H1 (cell line): Measurements from ENCODE around the gene GDF9. TPM values are rescaled to one million over a fixed set of nuclear protein-coding genes. Genes with fewer than 3 reads are reported as not detected.

Experiments used
- CTCF ChIA-PET: fragments of 300-600 bp; sonication (Branson Sonifier 250); formaldehyde crosslinking; loops from one replicate; lab custom pipeline; 2021; ENCODE audit not compliant: partially characterized antibody; lab: Charles Lee
- POLR2A ChIA-PET: fragments of 300-600 bp; sonication (Branson Sonifier 250); formaldehyde crosslinking; loops from one replicate; lab custom pipeline; 2021; ENCODE audit warnings: inconsistent platforms; ENCODE audit not compliant: partially characterized antibody; lab: Charles Lee
- DNase-seq, 2 experiments: peaks; one replicate each; pipeline versions ENCODE4 v3.0.0 to v3.0.0-alpha.2; 2010 to 2022; ENCODE audit warnings: low spot score in 2 of 2, low read depth in 1 of 2, mixed read lengths in 1 of 2
- FAIRE-seq: peaks from 2 replicates; lab custom pipeline; 2011; peaks lifted over from hg19 to GRCh38; lab: Jason Lieb, UNC
- H2AFZ ChIP-seq: 2 replicates; pipeline ENCODE4 v1.8.1; 2012; ENCODE audit warnings: low read length, inconsistent platforms
- H2AK5ac ChIP-seq: 2 replicates; pipeline ENCODE4 v1.6.1; 2013; ENCODE audit warnings: low read depth, low read length
- H2BK120ac ChIP-seq: replicated peaks from 2 replicates; pipeline ENCODE3; 2013; ENCODE audit warnings: low read depth, low read length, inconsistent platforms
- H2BK12ac ChIP-seq: 2 replicates; pipeline ENCODE4 v1.6.1; 2013; ENCODE audit warnings: low read depth, low read length
- H2BK15ac ChIP-seq: 2 replicates; pipeline ENCODE4 v1.6.1; 2013; ENCODE audit warnings: low read length
- H2BK20ac ChIP-seq: 2 replicates; pipeline ENCODE4 v1.6.1; 2013; ENCODE audit warnings: low read length
- H2BK5ac ChIP-seq: 2 replicates; pipeline ENCODE4 v1.6.1; 2013; ENCODE audit warnings: low read depth, low read length
- H3K14ac ChIP-seq: 2 replicates; pipeline ENCODE4 v1.6.1; 2013; ENCODE audit warnings: inconsistent platforms; ENCODE audit not compliant: insufficient read length
- H3K18ac ChIP-seq: 2 replicates; pipeline ENCODE4 v1.6.1; 2013; ENCODE audit warnings: low read length; ENCODE audit errors: extremely low read depth
- H3K23ac ChIP-seq: 2 replicates; pipeline ENCODE4 v1.6.1; 2013; ENCODE audit warnings: inconsistent platforms; ENCODE audit not compliant: insufficient read length
- H3K23me2 ChIP-seq: 2 replicates; pipeline ENCODE4 v1.6.1; 2013; ENCODE audit warnings: low read depth, low read length
- H3K27ac ChIP-seq: 2 replicates; pipeline ENCODE4 v1.6.1; 2011; ENCODE audit warnings: low read depth, low read length, inconsistent platforms
- H3K27me3 ChIP-seq, 4 experiments: replicated peaks in 1 of 4; 1 replicate in 1 of 4; 2 replicates in 3 of 4; pipeline versions ENCODE4 v1.6.1 to v1.8.1; 2011 to 2013; ENCODE audit warnings: low read length in 3 of 4, mild to moderate bottlenecking in 3 of 4, inconsistent platforms in 2 of 4, mixed read lengths in 2 of 4, moderate library complexity in 1 of 4; ENCODE audit not compliant: control insufficient read depth in 3 of 4, insufficient read depth in 3 of 4; ENCODE audit errors: extremely low read depth in 1 of 4
- H3K36me3 ChIP-seq, 4 experiments: 2 replicates each; pipeline versions ENCODE4 v1.6.1 to v1.8.1; 2011 to 2013; ENCODE audit warnings: mild to moderate bottlenecking in 4 of 4, low read length in 3 of 4, moderate library complexity in 2 of 4, control low read depth in 1 of 4, inconsistent platforms in 1 of 4; ENCODE audit not compliant: insufficient read depth in 4 of 4, control insufficient read depth in 2 of 4
- H3K4ac ChIP-seq: replicated peaks from 2 replicates; pipeline ENCODE3; 2013; ENCODE audit warnings: low read length, low read depth, mixed read lengths, inconsistent platforms; ENCODE audit not compliant: insufficient read length
- H3K4me1 ChIP-seq, 4 experiments: replicated peaks in 1 of 4; 1 replicate in 1 of 4; 2 replicates in 3 of 4; pipeline versions ENCODE4 v1.6.1 to v1.8.1; 2011 to 2013; ENCODE audit warnings: low read length in 3 of 4, inconsistent platforms in 2 of 4, mixed read lengths in 1 of 4; ENCODE audit not compliant: insufficient read depth in 4 of 4, control insufficient read depth in 3 of 4
- H3K4me2 ChIP-seq, 2 experiments: 2 replicates each; pipeline versions ENCODE4 v1.6.1 to v1.8.1; 2011 to 2013; ENCODE audit warnings: low read depth in 2 of 2, low read length in 2 of 2, control low read depth in 1 of 2, inconsistent platforms in 1 of 2, mild to moderate bottlenecking in 1 of 2; ENCODE audit not compliant: insufficient read depth in 1 of 2
- H3K4me3 ChIP-seq, 4 experiments: fragments of 200-600, 300-600 bp in 1 of 4; sonication (generic), shearing (Covaris generic), sonication (Bioruptor Twin) in 1 of 4; 2 replicates each; pipeline versions ENCODE4 v1.5.1 to v1.8.1; 2011 to 2016; ENCODE audit warnings: low read length in 4 of 4, low read depth in 3 of 4, control low read depth in 2 of 4, inconsistent platforms in 2 of 4, mild to moderate bottlenecking in 2 of 4, mixed read lengths in 1 of 4, moderate library complexity in 1 of 4; ENCODE audit not compliant: insufficient read depth in 2 of 4; ENCODE audit errors: extremely low read depth in 1 of 4
- H3K56ac ChIP-seq: replicated peaks from 2 replicates; pipeline ENCODE3; 2013; ENCODE audit warnings: low read depth, mild to moderate bottlenecking, mixed read lengths, low read length, inconsistent platforms; ENCODE audit not compliant: insufficient read length
- H3K79me1 ChIP-seq: 2 replicates; pipeline ENCODE4 v1.6.1; 2013; ENCODE audit warnings: low read depth, low read length, control low read depth
- H3K79me2 ChIP-seq, 2 experiments: 2 replicates each; pipeline versions ENCODE4 v1.6.1 to v1.8.1; 2012 to 2013; ENCODE audit warnings: low read length in 2 of 2, mild to moderate bottlenecking in 2 of 2, inconsistent platforms in 1 of 2; ENCODE audit not compliant: insufficient read depth in 2 of 2, control insufficient read depth in 1 of 2
- H3K9ac ChIP-seq, 4 experiments: replicated peaks in 1 of 4; 1 replicate in 1 of 4; 2 replicates in 3 of 4; pipeline versions ENCODE4 v1.6.1 to v1.8.1; 2011 to 2013; ENCODE audit warnings: low read depth in 3 of 4, low read length in 3 of 4, control low read depth in 2 of 4, mild to moderate bottlenecking in 2 of 4, moderate library complexity in 2 of 4, inconsistent platforms in 1 of 4; ENCODE audit errors: extremely low read depth in 1 of 4
- H3K9me3 ChIP-seq, 2 experiments: 2 replicates each; pipeline versions ENCODE4 v1.6.1 to v1.8.1; 2012 to 2013; ENCODE audit warnings: mild to moderate bottlenecking in 2 of 2, moderate library complexity in 2 of 2, control low read depth in 1 of 2, inconsistent platforms in 1 of 2, low read depth in 1 of 2, low read length in 1 of 2, mixed read lengths in 1 of 2; ENCODE audit not compliant: insufficient read depth in 2 of 2
- H4K20me1 ChIP-seq, 2 experiments: replicated peaks in 1 of 2; 2 replicates each; pipeline versions ENCODE3 to v1.8.1; 2011 to 2013; ENCODE audit warnings: inconsistent platforms in 2 of 2, low read length in 2 of 2, mild to moderate bottlenecking in 1 of 2; ENCODE audit not compliant: insufficient read depth in 2 of 2, control insufficient read depth in 1 of 2
- H4K5ac ChIP-seq: 2 replicates; pipeline ENCODE4 v1.6.1; 2013; ENCODE audit warnings: low read length, low read depth, mixed read lengths, inconsistent platforms; ENCODE audit not compliant: insufficient read length
- H4K8ac ChIP-seq: 2 replicates; pipeline ENCODE4 v1.8.0; 2013; ENCODE audit warnings: mild to moderate bottlenecking, moderate library complexity, low read length, inconsistent platforms; ENCODE audit not compliant: insufficient read depth; ENCODE audit errors: extremely low read depth
- H4K91ac ChIP-seq: replicated peaks from 2 replicates; pipeline ENCODE3; 2013; ENCODE audit warnings: low read length, mixed read lengths, inconsistent platforms; ENCODE audit not compliant: insufficient read length
- CHD2 ChIP-seq: IDR thresholded peaks from 2 replicates; pipeline ENCODE4 v1.6.1; 2012; ENCODE audit warnings: low read length, improper control_type of control experiment
- CTBP2 ChIP-seq: IDR thresholded peaks from 2 replicates; pipeline ENCODE4 v1.7.0; 2011; ENCODE audit warnings: borderline replicate concordance, mild to moderate bottlenecking, moderate library complexity, mixed read lengths, low read length; ENCODE audit not compliant: insufficient read depth, insufficient read length
- HDAC2 ChIP-seq, 2 experiments: fragments of 300-600 bp in 1 of 2; sonication (generic) in 1 of 2; IDR thresholded peaks; 2 replicates each; pipeline ENCODE4 v1.6.1; 2011 to 2012; ENCODE audit warnings: low read depth in 2 of 2, low read length in 2 of 2, mild to moderate bottlenecking in 2 of 2, moderate library complexity in 2 of 2, borderline replicate concordance in 1 of 2, inconsistent platforms in 1 of 2
- JUND ChIP-seq: IDR thresholded peaks from 2 replicates; pipeline ENCODE4 v1.6.1; 2011; ENCODE audit warnings: mild to moderate bottlenecking, improper control_type of control experiment, low read length
- RAD21 ChIP-seq, 2 experiments: IDR thresholded peaks in 1 of 2; conservative IDR thresholded peaks in 1 of 2; 2 replicates each; pipeline ENCODE4 v1.6.1; 2011; ENCODE audit warnings: low read depth in 2 of 2, low read length in 2 of 2, improper control_type of control experiment in 1 of 2, inconsistent platforms in 1 of 2, mild to moderate bottlenecking in 1 of 2, moderate library complexity in 1 of 2
- SUZ12 ChIP-seq: fragments of 200-600 bp; sonication (generic); IDR thresholded peaks from 2 replicates; pipeline ENCODE4 v1.6.1; 2012; ENCODE audit warnings: mild to moderate bottlenecking, inconsistent platforms, low read length, moderate library complexity, mixed read lengths
- USF2 ChIP-seq: IDR thresholded peaks from 2 replicates; pipeline ENCODE4 v1.6.1; 2011; ENCODE audit warnings: low read length, improper control_type of control experiment
- ZNF274 ChIP-seq: IDR thresholded peaks from 2 replicates; pipeline ENCODE4 v1.7.0; 2012; ENCODE audit warnings: low read length, borderline replicate concordance; ENCODE audit errors: extremely low read depth
- WGBS, 2 experiments: shearing (Covaris generic) in 1 of 2; methylation state at CpG; one replicate each; pipeline versions ENCODE4 v1.1.6 to v1.1.7; 2013 to 2015; ENCODE audit warnings: low lambda C conversion rate in 2 of 2, mixed read lengths in 2 of 2, inconsistent platforms in 1 of 2, low coverage in 1 of 2, missing lambda C conversion rate in 1 of 2; ENCODE audit not compliant: insufficient replicate concordance in 2 of 2, insufficient coverage in 1 of 2, insufficient read length in 1 of 2; ENCODE audit errors: extremely low coverage in 1 of 2, missing lambda C conversion rate in 1 of 2; 5-methylcytosine and 5-hydroxymethylcytosine counted together
- polyA plus RNA-seq, 7 experiments: library from polyadenylated mRNA; depleted of rRNA in 3 of 7; stranded (reverse) in 5 of 7; unstranded in 2 of 7; fragments of >200 nt in 5 of 7; fragments of 200-250 nt in 2 of 7; gene quantifications; 1 replicate in 5 of 7; 2 replicates in 1 of 7; 4 replicates in 1 of 7; pipeline versions ENCODE4 v1.2.1 to v1.2.3, GENCODE V29; 2011 to 2013; ENCODE audit warnings: missing spikeins in 2 of 7, mixed read lengths in 2 of 7
- total RNA-seq: library from RNA; stranded (reverse); fragmentation: NEBNext Ultra II Directional; extraction: Animal tissue kit (Norgen Biotek cat#: 25700); gene quantifications from 2 replicates; pipeline ENCODE4 v1.2.1, GENCODE V29; 2021

GDF9 gene
- total and polyA plus RNA-seq, 2 of the 8 experiments (the other 6 are each of a cell fraction or from before 2014, with no cell fraction given) = 0.14 TPM; not detected in 1

- DNase-seq (no peak), FAIRE-seq (no peak)
- Histone ChIP-seq H3K36me3 (peaks cover 6 to 27% (median 17%) of the 10 kb centered on the region in 4 experiments), H3K79me1 (no peaks in the 10 kb centered on the region), H3K14ac (no peak overlapping the region), H3K23ac (no peak overlapping the region), H4K8ac (no peak overlapping the region), H2BK12ac (no peak overlapping the region), H4K5ac (no peak overlapping the region), H3K56ac (no peak overlapping the region), H3K23me2 (peaks cover 2% of the 10 kb centered on the region; the same call in 1 of the 2 replicates), H2BK120ac (no peak overlapping the region), H4K91ac (no peak overlapping the region), H3K27ac (no peak overlapping the region), H2BK20ac (no peak overlapping the region), H3K4ac (no peak overlapping the region), H3K9ac (no peak overlapping the region), H3K18ac (no peak overlapping the region), H3K4me2 (no peak overlapping the region), H3K4me3 (no peak overlapping the region), H3K79me2 (peaks cover 0 to under 1% of the 10 kb centered on the region in 2 experiments; a peak in 1 of 4 replicates), H2BK5ac (no peak overlapping the region), H3K4me1 (no peaks in the 10 kb centered on the region), H2BK15ac (no peak overlapping the region), H3K9me3 (no peaks in the 10 kb centered on the region), H2AK5ac (no peak overlapping the region), H2AFZ (no peak overlapping the region), H4K20me1 (no peaks in the 10 kb centered on the region), H3K27me3 (no peaks in the 10 kb centered on the region)
- CTCF ChIA-PET = interaction anchor here (0.6 to 32.2 kb wide), 4 partner anchors 11 to 483 kb away, joined by 3 to 465 read pairs (median 6); partner anchors contain the start of gene SHROOM1
- POLR2A ChIA-PET = interaction anchor here (0.6 to 1.6 kb wide), 8 partner anchors 9 to 166 kb away, joined by 3 to 5 read pairs (median 3); no protein-coding TSS in a partner anchor
- WGBS, 2 experiments = 100% methylated on average over 1 of the region's 1 CpG; no CpG with 5 or more reads in 1 of the 2 experiments
- TF ChIP-seq USF2 = no peak
- TF ChIP-seq CTBP2 = no peak
- TF ChIP-seq JUND = no peak
- no peak for TF ChIP-seq CHD2
- no peak for TF ChIP-seq HDAC2 (IDR thresholded peaks at IDR 0.05; ENCODE audit: borderline replicate concordance in 1 of 2, low read depth in 2 of 2, low read length in 2 of 2)
- TF ChIP-seq RAD21 (IDR thresholded peaks at IDR 0.05 in 1 of 2, conservative IDR thresholded peaks at IDR 0.05 in 1 of 2; ENCODE audit: low read depth in 2 of 2, low read length in 2 of 2) = no peak
- no peak for TF ChIP-seq ZNF274
- no peak for TF ChIP-seq SUZ12
Measured at GRCh38 chr5:132872788-132873118, 6.5 kb upstream of the GDF9 start.
